Heart left ventricle (tissue), 16 donors: ENCODE data around the gene DOCK8. TPM values are rescaled to one million over a fixed set of nuclear protein-coding genes. Genes with fewer than 3 reads are reported as not detected.

ENCODE experiments used
- ATAC-seq, 4 donors: fragments of 200-7000 bp; cut with Tn5 transposase; one replicate each; pipeline ENCODE4 v1.9.1; 2020 to 2022; ENCODE audit warnings: moderate library complexity in 4 of 4, mild to moderate bottlenecking in 3 of 4, moderate number of reproducible peaks in 1 of 4
- DNase-seq, 5 donors: peaks; one replicate each; pipeline ENCODE4 v3.0.0-alpha.2; 2020
- H3K27ac ChIP-seq, 12 donors: fragments of 200-600 bp; sonication (generic) in 4 of 12; one replicate each; pipeline versions ENCODE4 v1.5.0 to v1.8.0; 2016 to 2022; ENCODE audit warnings: mild to moderate bottlenecking in 2 of 12
- H3K27me3 ChIP-seq, 9 donors: fragments of 200-600 bp; sonication (generic) in 2 of 9; one replicate each; pipeline versions ENCODE4 v1.5.1 to v1.8.0; 2016 to 2022; ENCODE audit warnings: mild to moderate bottlenecking in 3 of 9
- H3K36me3 ChIP-seq, 9 donors: fragments of 200-600 bp; sonication (generic) in 2 of 9; one replicate each; pipeline versions ENCODE4 v1.5.0 to v1.8.0; 2018 to 2022; ENCODE audit warnings: mild to moderate bottlenecking in 2 of 9
- H3K4me1 ChIP-seq, 12 donors: fragments of 200-600 bp; sonication (generic) in 4 of 12; one replicate each; pipeline versions ENCODE4 v1.5.0 to v1.8.0; 2016 to 2022; ENCODE audit warnings: mild to moderate bottlenecking in 3 of 12
- H3K4me3 ChIP-seq, 12 donors: fragments of 200-600 bp; sonication (generic) in 4 of 12; one replicate each; pipeline versions ENCODE4 v1.5.0 to v1.8.0; 2017 to 2022; ENCODE audit warnings: mild to moderate bottlenecking in 9 of 12, moderate library complexity in 4 of 12
- H3K9me3 ChIP-seq, 12 donors: fragments of 200-600 bp; sonication (generic) in 4 of 12; one replicate each; pipeline versions ENCODE4 v1.5.0 to v1.8.0; 2016 to 2022; ENCODE audit warnings: mild to moderate bottlenecking in 1 of 12
- POLR2A ChIP-seq, 2 donors: fragments of 450-650 bp; IDR thresholded peaks; one replicate each; pipeline ENCODE4 v1.6.1; 2017; ENCODE audit warnings: antibody characterized with exemption in 2 of 2, mild to moderate bottlenecking in 2 of 2, moderate library complexity in 2 of 2
- WGBS, 4 donors: extraction: QIAGEN DNeasy Blood & Tissue Kit in 2 of 4; methylation state at CpG; one replicate each; pipeline versions ENCODE4 v1.1.5 to v1.1.7; 2013 to 2018; 5-methylcytosine and 5-hydroxymethylcytosine counted together
- intact Hi-C, 10 donors: fragments of 100-400 bp; cut with DNase I; formaldehyde crosslinking; loops; one replicate each; pipeline versions ENCODE4 v1.11.1 to v1.14.2; 2022
- polyA plus RNA-seq, 2 donors: library from polyadenylated mRNA; stranded (reverse); fragments of 200-250 nt; gene quantifications; one replicate each; pipeline ENCODE4 v1.2.3, GENCODE V29; 2013
- total RNA-seq, 9 donors: library from RNA; depleted of rRNA in 2 of 9; stranded (reverse); fragments of >200 nt in 2 of 9; fragmentation: NEBNext Ultra II Directional in 3 of 9; extraction: Animal tissue kit (Norgen Biotek cat#: 25700) in 3 of 9; gene quantifications; one replicate each; pipeline versions ENCODE4 v1.1.0 to v1.2.4, GENCODE V29; 2016 to 2023
- TF ChIP-seq, protein P1 (sequence below), 12 donors: fragments of 200-600 bp; sonication (generic) in 4 of 12; IDR thresholded peaks; one replicate each; pipeline versions ENCODE4 v1.5.0 to v1.8.0; 2018 to 2022; ENCODE audit warnings: antibody characterized with exemption in 12 of 12, mild to moderate bottlenecking in 5 of 12
- donor health status: ischemic (EF 13 %, LVEDD 7.1; RV severe dilation, severe dysfunction).
- donor health status: healthy with polysubstance abuse.
- donor health status: DM: no; HTN: yes; CAD: no.
- donor health status: DM: no; HTN: no; CAD: no.
- donor health status: ischemic (EF 25% LVEDD 6.9; RV normal size, moderate dysfunction).
- donor health status: ischemic (EF 25% LVEDD 5.7; RV mildly dilated, moderate dysfunction).
- donor health status: healthy.
- donor health status: DM: yes; HTN: yes; CAD: no.
- donor health status: ischemic (EF 35%, LVEDD 5.7; RV mildly dilated, moderate dysfunction).
- donor health status: nonischemic (EF 11% LVEDD 7.7; RV severe dilation, severe dysfunction).
- donor health status: DM: yes; HTN: yes; CAD: no.
- donor health status: PGD.
- donor health status: ischemic (EF 29% LVEDD 5.4; RV normal size, mild dysfunction).
- donor health status: nonischemic (EF 23%, LVEDD 6.1; RV moderate dilation, normal function).

The DOCK8 gene
- total and polyA plus RNA-seq, 11 donors: 1.2 to 36.1 (median 2.4) TPM

GRCh38 chr9:306907-307306, 92.2 kb downstream of the DOCK8 start:
- no peak for DNase-seq
- no peak for ATAC-seq
- Histone ChIP-seq H3K9me3 (no peaks in the 10 kb centered on the region), H3K27ac (no peak overlapping the region), H3K27me3 (no peaks in the 10 kb centered on the region), H3K36me3 (peaks cover 0 to 58% (median 0%) of the 10 kb centered on the region in 9 donors), H3K4me3 (no peak overlapping the region), H3K4me1 (no peaks in the 10 kb centered on the region)
- 76 to 81% (median 76%) methylated on average over 7 of the region's 7 CpGs for WGBS, 4 donors
- TF ChIP-seq POLR2A (IDR thresholded peaks at IDR 0.05): no peak
- TF ChIP-seq, protein P1, sequence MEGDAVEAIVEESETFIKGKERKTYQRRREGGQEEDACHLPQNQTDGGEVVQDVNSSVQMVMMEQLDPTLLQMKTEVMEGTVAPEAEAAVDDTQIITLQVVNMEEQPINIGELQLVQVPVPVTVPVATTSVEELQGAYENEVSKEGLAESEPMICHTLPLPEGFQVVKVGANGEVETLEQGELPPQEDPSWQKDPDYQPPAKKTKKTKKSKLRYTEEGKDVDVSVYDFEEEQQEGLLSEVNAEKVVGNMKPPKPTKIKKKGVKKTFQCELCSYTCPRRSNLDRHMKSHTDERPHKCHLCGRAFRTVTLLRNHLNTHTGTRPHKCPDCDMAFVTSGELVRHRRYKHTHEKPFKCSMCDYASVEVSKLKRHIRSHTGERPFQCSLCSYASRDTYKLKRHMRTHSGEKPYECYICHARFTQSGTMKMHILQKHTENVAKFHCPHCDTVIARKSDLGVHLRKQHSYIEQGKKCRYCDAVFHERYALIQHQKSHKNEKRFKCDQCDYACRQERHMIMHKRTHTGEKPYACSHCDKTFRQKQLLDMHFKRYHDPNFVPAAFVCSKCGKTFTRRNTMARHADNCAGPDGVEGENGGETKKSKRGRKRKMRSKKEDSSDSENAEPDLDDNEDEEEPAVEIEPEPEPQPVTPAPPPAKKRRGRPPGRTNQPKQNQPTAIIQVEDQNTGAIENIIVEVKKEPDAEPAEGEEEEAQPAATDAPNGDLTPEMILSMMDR (IDR thresholded peaks at IDR 0.05): no peak
- intact Hi-C loops: no loop called here

- no peak overlapping the region for H3K27ac ChIP-seq
- DNase-seq: no peak
- H3K27me3 ChIP-seq: no peaks in the 10 kb centered on the region
- TF ChIP-seq POLR2A (IDR thresholded peaks at IDR 0.05): no peak
- TF ChIP-seq, protein P1 (IDR thresholded peaks at IDR 0.05): no peak
- intact Hi-C loops: no loop called here
- no peak for ATAC-seq
- H3K9me3 ChIP-seq: no peaks in the 10 kb centered on the region
- WGBS, 4 donors: 62 to 67% (median 64%) methylated on average over 14 of the region's 14 CpGs
- peaks cover 0 to 71% (median 0%) of the 10 kb centered on the region in 9 donors for H3K36me3 ChIP-seq
- no peaks in the 10 kb centered on the region for H3K4me1 ChIP-seq
- H3K4me3 ChIP-seq: no peak overlapping the region
Observed at GRCh38 chr9:311841-312240, 97.2 kb downstream of the DOCK8 start.

DNA sequence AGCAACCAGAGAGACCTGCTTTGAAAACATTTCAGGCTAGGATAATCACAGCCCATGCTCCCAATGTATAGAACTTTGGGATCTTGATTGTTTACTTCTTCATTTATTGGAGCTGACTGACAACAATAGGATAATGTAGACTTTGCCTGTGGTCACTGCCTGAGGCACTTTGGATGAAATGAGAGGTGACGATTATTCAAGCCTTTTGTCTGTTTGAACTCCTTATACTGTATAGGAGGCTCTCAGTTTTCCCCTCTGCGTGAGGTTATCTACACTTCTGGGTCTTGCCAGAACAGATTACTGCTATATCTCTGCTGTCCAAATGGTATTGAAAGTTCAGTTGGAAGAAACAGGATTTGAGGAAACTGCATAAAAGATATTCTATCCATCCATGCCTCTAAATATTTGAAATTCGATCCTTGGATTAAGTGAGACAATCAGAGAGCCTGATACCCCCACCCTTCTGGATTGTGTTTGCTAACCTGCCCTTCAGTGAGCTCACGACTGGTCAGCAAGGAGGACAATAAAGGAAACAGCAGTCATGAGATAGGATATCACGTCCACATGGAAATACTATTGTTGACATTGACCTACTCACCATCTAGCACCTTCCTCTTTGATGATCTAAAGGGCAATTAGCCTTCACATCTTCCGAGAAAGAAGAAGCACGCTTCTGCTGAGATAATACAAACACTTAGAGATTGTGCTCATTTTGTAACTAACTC, 98.1 kb downstream of the DOCK8 start:
- TF ChIP-seq, protein P1 (IDR thresholded peaks at IDR 0.05): no peak
- no peak for TF ChIP-seq POLR2A (IDR thresholded peaks at IDR 0.05)
- no peak for DNase-seq
- no peak overlapping the region for H3K27ac ChIP-seq
- peaks cover 0 to 72% (median 0%) of the 10 kb centered on the region in 9 donors for H3K36me3 ChIP-seq
- intact Hi-C loops: no loop called here
- no peak for ATAC-seq
- WGBS, 4 donors: 48 to 56% (median 54%) methylated on average over 7 of the region's 7 CpGs
- H3K4me3 ChIP-seq: no peak overlapping the region
- H3K9me3 ChIP-seq: no peaks in the 10 kb centered on the region
- H3K27me3 ChIP-seq: no peaks in the 10 kb centered on the region
- no peaks in the 10 kb centered on the region for H3K4me1 ChIP-seq

- H3K4me3 ChIP-seq: no peak overlapping the region
- no peak for TF ChIP-seq POLR2A (IDR thresholded peaks at IDR 0.05)
- TF ChIP-seq, protein P1 (IDR thresholded peaks at IDR 0.05): no peak
- no peak for ATAC-seq
- WGBS, 4 donors: 66 to 75% (median 69%) methylated on average over 2 of the region's 2 CpGs
- intact Hi-C loops: no loop called here
- H3K27me3 ChIP-seq: no peaks in the 10 kb centered on the region
- no peak overlapping the region for H3K27ac ChIP-seq
- H3K36me3 ChIP-seq: peaks cover 0 to 82% (median 0%) of the 10 kb centered on the region in 9 donors
- H3K4me1 ChIP-seq: no peaks in the 10 kb centered on the region
- no peak for DNase-seq
- H3K9me3 ChIP-seq: no peaks in the 10 kb centered on the region
Observed at GRCh38 chr9:316382-316965, 101.8 kb downstream of the DOCK8 start.
